ENCODE measurements around the gene MYCL. TPM values are rescaled to one million over a fixed set of nuclear protein-coding genes. Genes with fewer than 3 reads are reported as not detected.
A peak's percentile ranks its signal among the peaks of the same experiment; 100 is the strongest.

MYCL gene
- total RNA-seq, result 10 to 100 TPM; 15.4 to 27.6 (median 24.8) TPM

GRCh38 chr1:39901714-39902459 lies at the start of gene MYCL:
TSS of gene MYCL (minus strand) at chr1:39901917. CDS start at chr1:39901434, 483 bp downstream.
- intact Hi-C loops (cut with DNase I), result loop anchor here (2.0 kb wide), 1 partner anchor 85 kb away; no protein-coding TSS in a partner anchor
- TF ChIP-seq, protein P1, sequence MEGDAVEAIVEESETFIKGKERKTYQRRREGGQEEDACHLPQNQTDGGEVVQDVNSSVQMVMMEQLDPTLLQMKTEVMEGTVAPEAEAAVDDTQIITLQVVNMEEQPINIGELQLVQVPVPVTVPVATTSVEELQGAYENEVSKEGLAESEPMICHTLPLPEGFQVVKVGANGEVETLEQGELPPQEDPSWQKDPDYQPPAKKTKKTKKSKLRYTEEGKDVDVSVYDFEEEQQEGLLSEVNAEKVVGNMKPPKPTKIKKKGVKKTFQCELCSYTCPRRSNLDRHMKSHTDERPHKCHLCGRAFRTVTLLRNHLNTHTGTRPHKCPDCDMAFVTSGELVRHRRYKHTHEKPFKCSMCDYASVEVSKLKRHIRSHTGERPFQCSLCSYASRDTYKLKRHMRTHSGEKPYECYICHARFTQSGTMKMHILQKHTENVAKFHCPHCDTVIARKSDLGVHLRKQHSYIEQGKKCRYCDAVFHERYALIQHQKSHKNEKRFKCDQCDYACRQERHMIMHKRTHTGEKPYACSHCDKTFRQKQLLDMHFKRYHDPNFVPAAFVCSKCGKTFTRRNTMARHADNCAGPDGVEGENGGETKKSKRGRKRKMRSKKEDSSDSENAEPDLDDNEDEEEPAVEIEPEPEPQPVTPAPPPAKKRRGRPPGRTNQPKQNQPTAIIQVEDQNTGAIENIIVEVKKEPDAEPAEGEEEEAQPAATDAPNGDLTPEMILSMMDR (IDR thresholded peaks at IDR 0.05), result peak; percentile 64 to 93 (median 84)
- TF ChIP-seq POLR2A (IDR thresholded peaks at IDR 0.05), result peak in 3 of 4 donors; percentile 45 to 71 (median 64)
- 0% methylated on average over 5 of the region's 92 CpGs; no CpG with 5 or more reads in 1 of the 2 donors for WGBS, 2 donors
- Histone ChIP-seq H3K36me3 (peaks cover 0 to 14% (median 0%) of the 10 kb centered on the region in 3 donors), H3K4me3 (peak within 1 kb of the TSS; percentile 58 to 83 (median 74)), H3K27ac (peak within 1 kb of the TSS; percentile 57 to 92 (median 85)), H3K4me1 (peaks cover 17 to 60% (median 19%) of the 10 kb centered on the region in 3 donors), H3K9me3 (no peaks in the 10 kb centered on the region), H3K27me3 (peaks cover 0 to 69% (median 0%) of the 10 kb centered on the region in 4 donors)
- no peak for DNase-seq

DNA sequence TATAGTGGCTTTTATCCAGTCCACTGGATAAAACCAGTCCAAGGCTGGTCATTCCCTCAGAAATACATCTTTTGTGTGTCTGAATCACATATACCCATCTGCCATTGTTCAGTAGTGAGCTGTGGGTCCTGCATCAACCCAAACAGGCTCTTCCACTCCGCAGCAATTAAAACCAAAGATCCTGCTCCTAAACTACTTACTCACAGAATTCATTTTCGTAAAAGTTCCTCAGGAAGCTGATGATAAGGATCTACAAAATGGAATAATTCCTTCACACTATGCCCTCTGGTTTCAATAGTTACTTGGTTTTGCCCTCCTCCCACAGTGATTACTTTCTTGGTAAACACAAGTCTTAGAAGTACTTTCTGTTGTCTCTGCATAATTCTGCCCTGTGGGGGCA lies 48.2 kb upstream of the MYCL start:
- no peak overlapping the region for H3K27ac ChIP-seq
- WGBS, 2 donors, result 82 to 89% methylated on average over 2 of the region's 2 CpGs
- DNase-seq, result no peak

GRCh38 chr1:39947260-39947659 lies 45.5 kb upstream of the MYCL start:
- WGBS, 2 donors, result 64 to 68% methylated on average over 4 of the region's 4 CpGs
- H3K27me3 ChIP-seq, result peaks cover 0 to 28% (median 0%) of the 10 kb centered on the region in 4 donors
- no peaks in the 10 kb centered on the region for H3K9me3 ChIP-seq
- no peaks in the 10 kb centered on the region for H3K36me3 ChIP-seq
- no peak overlapping the region for H3K27ac ChIP-seq
- DNase-seq, result no peak
- H3K4me3 ChIP-seq, result no peak overlapping the region
- TF ChIP-seq POLR2A (IDR thresholded peaks at IDR 0.05), result no peak
- TF ChIP-seq, protein P1 (IDR thresholded peaks at IDR 0.05), result no peak
- intact Hi-C loops (cut with DNase I), result no loop called here
- peaks cover 0 to 28% (median 8%) of the 10 kb centered on the region in 3 donors for H3K4me1 ChIP-seq

More for the DNA sequence above, 48.2 kb upstream of the MYCL start:
- Histone ChIP-seq H3K4me1 (peaks cover 5 to 16% (median 6%) of the 10 kb centered on the region in 3 donors), H3K9me3 (no peaks in the 10 kb centered on the region), H3K27me3 (peaks cover 0 to 24% (median 0%) of the 10 kb centered on the region in 4 donors), H3K4me3 (no peak overlapping the region), H3K36me3 (no peaks in the 10 kb centered on the region)
- no peak for TF ChIP-seq POLR2A (IDR thresholded peaks at IDR 0.05)
- TF ChIP-seq, protein P1 (IDR thresholded peaks at IDR 0.05), result no peak
- intact Hi-C loops (cut with DNase I), result no loop called here

GRCh38 chr1:39946216-39946615 lies 44.5 kb upstream of the MYCL start:
- H3K4me3 ChIP-seq, result no peak overlapping the region
- TF ChIP-seq POLR2A (IDR thresholded peaks at IDR 0.05), result no peak
- TF ChIP-seq, protein P1 (IDR thresholded peaks at IDR 0.05), result no peak
- H3K9me3 ChIP-seq, result no peaks in the 10 kb centered on the region
- H3K36me3 ChIP-seq, result no peaks in the 10 kb centered on the region
- WGBS, 2 donors, result 87 to 90% methylated on average over 3 to 4 of the region's 4 CpGs
- intact Hi-C loops (cut with DNase I), result no loop called here
- no peak for DNase-seq
- peaks cover under 1 to 38% (median 10%) of the 10 kb centered on the region in 3 donors for H3K4me1 ChIP-seq
- H3K27me3 ChIP-seq, result peaks cover 0 to 38% (median 0%) of the 10 kb centered on the region in 4 donors
- H3K27ac ChIP-seq, result no peak overlapping the region
